ENCODE measurements around the gene FCHSD2.
"Not testable (repeated sequence)": the region's sequence is repeated elsewhere in the genome, so short reads cannot be mapped to it uniquely, and the experiment has no call there.

The FCHSD2 gene

GRCh38 chr11:72984453-72985077 lies 157.6 kb downstream of the FCHSD2 start:
- no peaks in the 10 kb centered on the region for H3K9me3 ChIP-seq (ENCODE audit: control insufficient read depth, low read length)
- WGBS, 2 experiments (ENCODE audit: insufficient coverage in 2 of 2), result 88 to 93% methylated on average over 2 to 3 of the region's 3 CpGs
- no peak overlapping the region for H3K4me3 ChIP-seq (ENCODE audit: extremely low read depth, insufficient read depth, low read length, poor library complexity, severe bottlenecking)
- no peaks in the 10 kb centered on the region for H3K4me1 ChIP-seq (ENCODE audit: control insufficient read depth, insufficient read depth, low read length, poor library complexity, severe bottlenecking)
- H3K27ac ChIP-seq (ENCODE audit: low read depth, low read length, severe bottlenecking), result peak overlapping the region; percentile 16
- H3K36me3 ChIP-seq (ENCODE audit: control insufficient read depth, insufficient read depth, low read length), result peaks cover 12% of the 10 kb centered on the region

GRCh38 chr11:72983560-72983959 lies 158.6 kb downstream of the FCHSD2 start:
- Histone ChIP-seq H3K36me3 (ENCODE audit: control insufficient read depth, insufficient read depth, low read length) (peaks cover 12% of the 10 kb centered on the region), H3K4me3 (ENCODE audit: extremely low read depth, insufficient read depth, low read length, poor library complexity, severe bottlenecking) (no peak overlapping the region), H3K4me1 (ENCODE audit: control insufficient read depth, insufficient read depth, low read length, poor library complexity, severe bottlenecking) (no peaks in the 10 kb centered on the region), H3K9me3 (ENCODE audit: control insufficient read depth, low read length) (no peaks in the 10 kb centered on the region), H3K27ac (ENCODE audit: low read depth, low read length, severe bottlenecking) (no peak overlapping the region)
- 80% methylated on average over 1 of the region's 2 CpGs; no CpG with 5 or more reads in 1 of the 2 experiments for WGBS, 2 experiments (ENCODE audit: insufficient coverage in 2 of 2)

- 82 to 100% methylated on average over 1 to 2 of the region's 3 CpGs for WGBS, 2 experiments (ENCODE audit: insufficient coverage in 2 of 2)
- no peaks in the 10 kb centered on the region for H3K9me3 ChIP-seq (ENCODE audit: control insufficient read depth, low read length)
- no peak overlapping the region for H3K4me3 ChIP-seq (ENCODE audit: extremely low read depth, insufficient read depth, low read length, poor library complexity, severe bottlenecking)
- H3K4me1 ChIP-seq (ENCODE audit: control insufficient read depth, insufficient read depth, low read length, poor library complexity, severe bottlenecking), result no peaks in the 10 kb centered on the region
- peaks cover 9% of the 10 kb centered on the region for H3K36me3 ChIP-seq (ENCODE audit: control insufficient read depth, insufficient read depth, low read length)
- H3K27ac ChIP-seq (ENCODE audit: low read depth, low read length, severe bottlenecking), result no peak overlapping the region
These were observed 160.0 kb downstream of the FCHSD2 start for GRCh38 chr11:72981971-72982685.

- H3K36me3 ChIP-seq (ENCODE audit: control insufficient read depth, insufficient read depth, low read length), result peaks cover 9% of the 10 kb centered on the region
- no peak overlapping the region for H3K27ac ChIP-seq (ENCODE audit: low read depth, low read length, severe bottlenecking)
- no CpG with 5 or more reads among the region's 1 CpG for WGBS, 2 experiments (ENCODE audit: insufficient coverage in 2 of 2)
- peaks cover 10% of the 10 kb centered on the region for H3K9me3 ChIP-seq (ENCODE audit: control insufficient read depth, low read length)
- H3K4me1 ChIP-seq (ENCODE audit: control insufficient read depth, insufficient read depth, low read length, poor library complexity, severe bottlenecking), result no peaks in the 10 kb centered on the region
- H3K4me3 ChIP-seq (ENCODE audit: extremely low read depth, insufficient read depth, low read length, poor library complexity, severe bottlenecking), result no peak overlapping the region
These were observed 161.0 kb downstream of the FCHSD2 start for GRCh38 chr11:72981080-72981479.

- 86 to 100% methylated on average over 1 of the region's 2 CpGs for WGBS, 2 experiments (ENCODE audit: insufficient coverage in 2 of 2)
- H3K4me3 ChIP-seq (ENCODE audit: extremely low read depth, insufficient read depth, low read length, poor library complexity, severe bottlenecking); H3K36me3 ChIP-seq (ENCODE audit: control insufficient read depth, insufficient read depth, low read length); H3K4me1 ChIP-seq (ENCODE audit: control insufficient read depth, insufficient read depth, low read length, poor library complexity, severe bottlenecking); H3K27ac ChIP-seq (ENCODE audit: low read depth, low read length, severe bottlenecking): not testable (repeated sequence)
- peaks cover 11% of the 10 kb centered on the region for H3K9me3 ChIP-seq (ENCODE audit: control insufficient read depth, low read length)
These were observed 164.3 kb downstream of the FCHSD2 start for GRCh38 chr11:72977782-72978181.

GRCh38 chr11:72976522-72976892 lies 165.6 kb downstream of the FCHSD2 start:
- H3K27ac ChIP-seq (ENCODE audit: low read depth, low read length, severe bottlenecking); H3K4me3 ChIP-seq (ENCODE audit: extremely low read depth, insufficient read depth, low read length, poor library complexity, severe bottlenecking); H3K36me3 ChIP-seq (ENCODE audit: control insufficient read depth, insufficient read depth, low read length); H3K4me1 ChIP-seq (ENCODE audit: control insufficient read depth, insufficient read depth, low read length, poor library complexity, severe bottlenecking): not testable (repeated sequence)
- peaks cover 11% of the 10 kb centered on the region for H3K9me3 ChIP-seq (ENCODE audit: control insufficient read depth, low read length)
- no CpG with 5 or more reads among the region's 1 CpG for WGBS, 2 experiments (ENCODE audit: insufficient coverage in 2 of 2)

- Histone ChIP-seq H3K4me1 (ENCODE audit: control insufficient read depth, insufficient read depth, low read length, poor library complexity, severe bottlenecking) (no peaks in the 10 kb centered on the region), H3K36me3 (ENCODE audit: control insufficient read depth, insufficient read depth, low read length) (peaks cover 5% of the 10 kb centered on the region), H3K4me3 (ENCODE audit: extremely low read depth, insufficient read depth, low read length, poor library complexity, severe bottlenecking) (no peak overlapping the region), H3K27ac (ENCODE audit: low read depth, low read length, severe bottlenecking) (no peak overlapping the region), H3K9me3 (ENCODE audit: control insufficient read depth, low read length) (peaks cover 11% of the 10 kb centered on the region)
- WGBS, 2 experiments (ENCODE audit: insufficient coverage in 2 of 2), result 80 to 100% methylated on average over 1 of the region's 3 CpGs
These were observed 166.2 kb downstream of the FCHSD2 start for GRCh38 chr11:72975778-72976521.

- Histone ChIP-seq H3K36me3 (ENCODE audit: control insufficient read depth, insufficient read depth, low read length) (peaks cover 5% of the 10 kb centered on the region), H3K9me3 (ENCODE audit: control insufficient read depth, low read length) (peaks cover 11% of the 10 kb centered on the region), H3K27ac (ENCODE audit: low read depth, low read length, severe bottlenecking) (no peak overlapping the region), H3K4me1 (ENCODE audit: control insufficient read depth, insufficient read depth, low read length, poor library complexity, severe bottlenecking) (no peaks in the 10 kb centered on the region), H3K4me3 (ENCODE audit: extremely low read depth, insufficient read depth, low read length, poor library complexity, severe bottlenecking) (no peak overlapping the region)
- WGBS, 2 experiments (ENCODE audit: insufficient coverage in 2 of 2), result 83% methylated on average over 1 of the region's 3 CpGs; no CpG with 5 or more reads in 1 of the 2 experiments
These were observed 167.5 kb downstream of the FCHSD2 start for GRCh38 chr11:72974487-72975205.

GRCh38 chr11:72972496-72973128 lies 169.5 kb downstream of the FCHSD2 start:
- H3K9me3 ChIP-seq (ENCODE audit: control insufficient read depth, low read length), result peaks cover 11% of the 10 kb centered on the region

More at GRCh38 chr11:72972496-72973128, 169.5 kb downstream of the FCHSD2 start:
- no peaks in the 10 kb centered on the region for H3K4me1 ChIP-seq (ENCODE audit: control insufficient read depth, insufficient read depth, low read length, poor library complexity, severe bottlenecking)
- WGBS, 2 experiments (ENCODE audit: insufficient coverage in 2 of 2), result 96% methylated on average over 3 of the region's 6 CpGs; no CpG with 5 or more reads in 1 of the 2 experiments
- no peak overlapping the region for H3K27ac ChIP-seq (ENCODE audit: low read depth, low read length, severe bottlenecking)
- no peak overlapping the region for H3K4me3 ChIP-seq (ENCODE audit: extremely low read depth, insufficient read depth, low read length, poor library complexity, severe bottlenecking)
- peaks cover 9% of the 10 kb centered on the region for H3K36me3 ChIP-seq (ENCODE audit: control insufficient read depth, insufficient read depth, low read length)
